ENCODE measurements around the gene CYSLTR2. TPM values are rescaled to one million over a fixed set of nuclear protein-coding genes. Genes with fewer than 3 reads are reported as not detected.

The CYSLTR2 gene
- total RNA-seq, 1 donor from 2014 or later, result under 0.01 TPM

DNA sequence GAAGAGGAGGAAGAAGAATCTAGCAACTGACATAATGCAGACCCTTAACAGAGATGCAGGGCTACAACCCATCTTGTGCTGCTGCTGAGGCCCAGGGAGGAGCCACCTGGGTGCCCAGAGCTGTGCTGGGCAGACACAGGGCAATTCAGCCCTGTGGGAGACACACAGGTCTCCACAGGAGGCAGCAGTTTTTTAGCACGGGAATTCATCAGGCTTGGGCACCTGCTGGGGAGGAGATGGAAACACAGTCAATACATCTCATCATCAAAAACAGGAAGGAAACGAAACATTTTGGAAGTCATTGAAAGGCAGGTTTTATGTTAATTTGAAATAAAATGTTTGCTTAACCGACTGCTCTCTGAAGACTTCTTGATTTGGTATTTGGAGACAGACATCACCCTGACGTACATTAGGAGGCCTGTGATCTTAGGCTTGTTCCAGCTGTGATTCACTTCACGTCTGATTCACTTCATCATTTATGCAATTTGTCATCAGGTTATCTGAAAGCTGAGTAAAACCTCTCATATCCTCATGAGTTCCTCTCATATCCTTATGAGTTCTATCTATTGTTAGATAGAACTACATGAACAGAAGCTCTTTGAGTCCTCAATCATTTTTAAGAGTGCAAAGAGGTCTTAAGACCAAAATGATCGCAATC is 77.4 kb downstream of the CYSLTR2 start:
- Histone ChIP-seq H3K4me1 (ENCODE audit: control insufficient read depth in 3 of 3, insufficient read depth in 3 of 3, low read length in 3 of 3) (no peaks in the 10 kb centered on the region), H3K27ac (ENCODE audit: low read depth, low read length) (no peak overlapping the region), H3K9me3 (ENCODE audit: control insufficient read depth in 3 of 3, low read length in 3 of 3) (no peaks in the 10 kb centered on the region)

DNA sequence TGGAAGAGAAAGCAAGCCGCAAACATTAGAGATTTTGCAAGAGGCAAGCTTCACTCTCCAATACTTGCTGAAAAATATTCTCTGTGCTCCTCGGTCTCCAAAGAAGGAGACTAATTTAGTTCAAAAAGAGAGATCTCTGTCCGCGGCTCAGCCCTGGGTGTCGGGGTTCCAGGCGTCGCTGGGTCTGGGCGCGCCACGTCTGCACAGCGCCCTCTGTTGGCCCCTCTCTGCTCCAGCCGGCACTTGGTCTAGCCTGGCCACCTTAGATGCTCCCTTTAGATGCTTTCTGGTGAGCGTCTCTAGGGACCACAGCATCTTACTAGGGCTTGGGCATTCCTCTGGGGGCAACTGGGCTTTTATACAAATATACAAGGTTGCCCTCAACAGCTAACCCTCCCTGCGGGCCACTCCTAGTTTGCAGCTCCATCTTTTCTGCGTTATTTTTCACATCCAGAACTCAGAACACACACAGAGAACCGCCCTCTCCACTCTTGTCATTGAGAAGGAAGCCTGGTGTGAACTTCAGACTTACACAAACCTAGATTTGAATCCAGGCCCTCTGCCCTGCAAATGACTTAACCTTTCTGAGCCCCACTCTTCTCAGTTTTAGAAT is 78.3 kb downstream of the CYSLTR2 start:
- Histone ChIP-seq H3K27me3 (ENCODE audit: control insufficient read depth in 3 of 3, insufficient read depth in 3 of 3, low read length in 3 of 3) (no peaks in the 10 kb centered on the region), H3K4me3 (ENCODE audit: low read length in 3 of 3) (peak overlapping the region in 1 of 3 donors; percentile 57), H3K27ac (ENCODE audit: low read depth, low read length) (no peak overlapping the region), H3K36me3 (ENCODE audit: control insufficient read depth in 3 of 3, insufficient read depth in 3 of 3, low read length in 3 of 3) (no peaks in the 10 kb centered on the region), H3K4me1 (ENCODE audit: control insufficient read depth in 3 of 3, insufficient read depth in 3 of 3, low read length in 3 of 3) (no peaks in the 10 kb centered on the region), H3K9ac (ENCODE audit: low read depth in 1 of 3, low read length in 3 of 3) (no peak overlapping the region), H3K9me3 (ENCODE audit: control insufficient read depth in 3 of 3, low read length in 3 of 3) (no peaks in the 10 kb centered on the region)

More for the DNA sequence above, 77.4 kb downstream of the CYSLTR2 start:
- Histone ChIP-seq H3K9ac (ENCODE audit: low read depth in 1 of 3, low read length in 3 of 3) (no peak overlapping the region), H3K4me3 (ENCODE audit: low read length in 3 of 3) (no peak overlapping the region), H3K36me3 (ENCODE audit: control insufficient read depth in 3 of 3, insufficient read depth in 3 of 3, low read length in 3 of 3) (no peaks in the 10 kb centered on the region), H3K27me3 (ENCODE audit: control insufficient read depth in 3 of 3, insufficient read depth in 3 of 3, low read length in 3 of 3) (no peaks in the 10 kb centered on the region)

DNA sequence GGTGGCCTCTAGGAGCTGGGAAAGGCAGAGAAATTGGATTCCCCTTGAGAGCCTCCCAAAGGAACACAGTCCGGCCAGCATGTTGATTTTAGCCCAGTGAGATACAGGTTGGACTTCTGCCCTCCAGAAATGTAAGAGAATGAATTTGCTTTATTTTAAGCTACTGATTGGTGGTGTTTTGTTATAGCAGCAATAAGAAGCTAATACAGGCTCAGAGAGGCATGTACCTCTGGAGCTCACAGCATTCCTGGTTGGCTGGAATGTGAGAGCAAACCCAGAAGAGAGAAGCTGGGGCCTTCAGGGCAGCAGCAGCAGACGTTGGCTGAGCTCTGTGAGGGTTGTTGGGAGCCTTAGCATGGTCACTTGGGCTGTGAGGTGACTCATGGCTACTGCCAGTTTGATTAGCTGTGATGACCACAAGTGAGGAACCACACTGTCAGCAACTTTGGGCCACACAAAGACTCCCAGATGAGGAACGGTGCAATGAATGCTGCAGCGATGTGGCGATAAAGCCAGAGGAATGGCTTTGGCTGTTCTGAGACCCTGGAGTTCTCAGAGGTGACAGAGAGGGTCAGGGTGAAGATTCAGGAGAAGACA is 80.1 kb downstream of the CYSLTR2 start:
- no peaks in the 10 kb centered on the region for H3K27me3 ChIP-seq (ENCODE audit: control insufficient read depth in 3 of 3, insufficient read depth in 3 of 3, low read length in 3 of 3)
- no peaks in the 10 kb centered on the region for H3K36me3 ChIP-seq (ENCODE audit: control insufficient read depth in 3 of 3, insufficient read depth in 3 of 3, low read length in 3 of 3)
- no peaks in the 10 kb centered on the region for H3K9me3 ChIP-seq (ENCODE audit: control insufficient read depth in 3 of 3, low read length in 3 of 3)
- H3K27ac ChIP-seq (ENCODE audit: low read depth, low read length), result no peak overlapping the region
- no peak overlapping the region for H3K9ac ChIP-seq (ENCODE audit: low read depth in 1 of 3, low read length in 3 of 3)
- H3K4me1 ChIP-seq (ENCODE audit: control insufficient read depth in 3 of 3, insufficient read depth in 3 of 3, low read length in 3 of 3), result no peaks in the 10 kb centered on the region
- H3K4me3 ChIP-seq (ENCODE audit: low read length in 3 of 3), result no peak overlapping the region

DNA sequence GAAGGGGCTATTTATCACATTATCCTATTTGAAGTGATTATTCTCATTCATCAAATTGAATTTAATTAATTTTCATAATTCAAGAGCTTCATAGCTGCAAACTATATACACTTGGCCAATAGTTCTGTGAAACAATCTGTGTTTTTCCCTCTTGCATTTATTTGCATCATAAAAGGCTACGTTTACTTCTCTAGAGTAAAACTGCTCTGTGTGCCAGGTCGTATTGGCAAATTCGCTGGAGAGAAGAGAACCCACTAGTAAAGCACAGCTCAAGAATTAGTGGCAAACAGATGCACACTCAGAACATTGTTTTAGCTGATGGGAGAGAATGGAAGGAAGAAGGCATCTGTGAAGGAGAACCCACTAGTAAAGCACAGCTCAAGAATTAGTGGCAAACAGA is 81.8 kb downstream of the CYSLTR2 start:
- Histone ChIP-seq H3K9me3 (ENCODE audit: control insufficient read depth in 3 of 3, low read length in 3 of 3) (no peaks in the 10 kb centered on the region), H3K27me3 (ENCODE audit: control insufficient read depth in 3 of 3, insufficient read depth in 3 of 3, low read length in 3 of 3) (no peaks in the 10 kb centered on the region), H3K27ac (ENCODE audit: low read depth, low read length) (no peak overlapping the region), H3K36me3 (ENCODE audit: control insufficient read depth in 3 of 3, insufficient read depth in 3 of 3, low read length in 3 of 3) (no peaks in the 10 kb centered on the region), H3K4me3 (ENCODE audit: low read length in 3 of 3) (no peak overlapping the region), H3K4me1 (ENCODE audit: control insufficient read depth in 3 of 3, insufficient read depth in 3 of 3, low read length in 3 of 3) (no peaks in the 10 kb centered on the region), H3K9ac (ENCODE audit: low read depth in 1 of 3, low read length in 3 of 3) (no peak overlapping the region)

DNA sequence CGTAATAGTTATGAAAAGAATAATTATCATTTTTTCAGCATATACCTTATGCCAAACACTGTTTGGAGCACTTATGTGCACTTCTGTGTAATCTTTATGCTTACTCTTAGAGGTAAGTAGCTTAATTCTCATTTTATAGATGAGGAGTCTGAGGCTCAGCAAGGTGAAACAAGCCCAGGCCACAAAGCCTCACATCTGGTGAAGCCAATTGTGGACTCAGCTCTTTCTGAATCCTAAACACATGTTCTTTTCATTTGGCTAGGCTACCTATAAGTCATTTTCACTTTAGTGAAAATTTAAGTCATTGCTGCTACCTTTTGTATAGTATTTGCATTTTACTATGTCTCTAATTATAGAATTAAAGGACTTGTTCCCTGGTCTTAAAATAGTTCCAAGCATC is 84.0 kb downstream of the CYSLTR2 start:
- Histone ChIP-seq H3K9me3 (ENCODE audit: control insufficient read depth in 3 of 3, low read length in 3 of 3) (no peaks in the 10 kb centered on the region), H3K9ac (ENCODE audit: low read depth in 1 of 3, low read length in 3 of 3) (no peak overlapping the region), H3K27me3 (ENCODE audit: control insufficient read depth in 3 of 3, insufficient read depth in 3 of 3, low read length in 3 of 3) (no peaks in the 10 kb centered on the region), H3K4me3 (ENCODE audit: low read length in 3 of 3) (no peak overlapping the region), H3K4me1 (ENCODE audit: control insufficient read depth in 3 of 3, insufficient read depth in 3 of 3, low read length in 3 of 3) (no peaks in the 10 kb centered on the region), H3K36me3 (ENCODE audit: control insufficient read depth in 3 of 3, insufficient read depth in 3 of 3, low read length in 3 of 3) (no peaks in the 10 kb centered on the region), H3K27ac (ENCODE audit: low read depth, low read length) (no peak overlapping the region)

DNA sequence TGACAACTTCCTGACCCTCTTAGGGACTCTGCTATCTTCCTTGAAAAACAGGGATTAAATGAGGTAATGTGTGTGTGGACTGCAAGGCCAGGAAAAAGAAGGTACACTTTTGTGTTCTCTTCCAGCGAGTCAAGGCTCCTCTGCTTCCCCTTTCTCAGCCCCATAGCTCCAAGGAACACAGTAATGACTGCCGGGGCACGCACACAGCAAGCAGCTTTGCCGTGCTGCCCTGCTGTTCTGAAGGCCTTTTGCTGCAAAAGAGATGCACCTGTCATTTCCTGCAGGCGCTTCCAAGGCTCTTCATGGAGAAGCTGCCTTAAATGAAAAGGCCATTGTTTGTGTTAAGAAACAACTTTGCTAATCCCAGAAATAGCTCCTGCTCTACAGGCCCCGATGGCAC is 84.6 kb downstream of the CYSLTR2 start:
- Histone ChIP-seq H3K36me3 (ENCODE audit: control insufficient read depth in 3 of 3, insufficient read depth in 3 of 3, low read length in 3 of 3) (no peaks in the 10 kb centered on the region), H3K27me3 (ENCODE audit: control insufficient read depth in 3 of 3, insufficient read depth in 3 of 3, low read length in 3 of 3) (no peaks in the 10 kb centered on the region), H3K4me3 (ENCODE audit: low read length in 3 of 3) (no peak overlapping the region), H3K9me3 (ENCODE audit: control insufficient read depth in 3 of 3, low read length in 3 of 3) (no peaks in the 10 kb centered on the region), H3K9ac (ENCODE audit: low read depth in 1 of 3, low read length in 3 of 3) (no peak overlapping the region), H3K27ac (ENCODE audit: low read depth, low read length) (no peak overlapping the region), H3K4me1 (ENCODE audit: control insufficient read depth in 3 of 3, insufficient read depth in 3 of 3, low read length in 3 of 3) (no peaks in the 10 kb centered on the region)

DNA sequence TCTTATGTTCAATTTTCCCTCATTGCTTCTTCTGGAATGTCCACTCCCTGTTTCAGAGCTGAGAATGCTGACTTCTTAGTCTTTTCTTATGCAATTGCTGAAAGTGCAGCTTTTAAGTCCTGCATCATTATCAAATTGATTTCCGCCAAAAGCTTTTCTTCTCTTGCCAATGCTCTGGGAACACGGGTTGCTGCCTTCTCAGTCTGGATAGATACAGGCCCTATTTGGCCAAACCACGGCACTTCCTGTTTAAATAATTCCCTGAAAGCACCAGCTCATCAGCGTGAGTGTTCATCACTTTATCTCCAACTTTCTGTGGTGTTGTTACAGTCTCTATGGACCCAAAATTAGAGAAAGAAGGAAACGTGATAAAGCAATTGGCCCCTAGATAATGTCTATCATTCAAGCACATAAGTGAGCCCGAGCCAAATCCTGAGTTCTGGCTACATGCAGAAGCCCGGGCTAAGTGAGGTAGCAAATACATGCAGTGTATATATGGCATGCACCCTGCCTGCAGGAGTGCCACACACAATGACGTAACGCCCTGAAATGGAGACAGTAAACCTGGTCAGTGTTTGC is 85.7 kb downstream of the CYSLTR2 start:
- Histone ChIP-seq H3K36me3 (ENCODE audit: control insufficient read depth in 3 of 3, insufficient read depth in 3 of 3, low read length in 3 of 3) (no peaks in the 10 kb centered on the region), H3K4me3 (ENCODE audit: low read length in 3 of 3) (no peak overlapping the region), H3K4me1 (ENCODE audit: control insufficient read depth in 3 of 3, insufficient read depth in 3 of 3, low read length in 3 of 3) (no peaks in the 10 kb centered on the region), H3K27ac (ENCODE audit: low read depth, low read length) (no peak overlapping the region), H3K9me3 (ENCODE audit: control insufficient read depth in 3 of 3, low read length in 3 of 3) (no peaks in the 10 kb centered on the region), H3K27me3 (ENCODE audit: control insufficient read depth in 3 of 3, insufficient read depth in 3 of 3, low read length in 3 of 3) (no peaks in the 10 kb centered on the region), H3K9ac (ENCODE audit: low read depth in 1 of 3, low read length in 3 of 3) (no peak overlapping the region)

DNA sequence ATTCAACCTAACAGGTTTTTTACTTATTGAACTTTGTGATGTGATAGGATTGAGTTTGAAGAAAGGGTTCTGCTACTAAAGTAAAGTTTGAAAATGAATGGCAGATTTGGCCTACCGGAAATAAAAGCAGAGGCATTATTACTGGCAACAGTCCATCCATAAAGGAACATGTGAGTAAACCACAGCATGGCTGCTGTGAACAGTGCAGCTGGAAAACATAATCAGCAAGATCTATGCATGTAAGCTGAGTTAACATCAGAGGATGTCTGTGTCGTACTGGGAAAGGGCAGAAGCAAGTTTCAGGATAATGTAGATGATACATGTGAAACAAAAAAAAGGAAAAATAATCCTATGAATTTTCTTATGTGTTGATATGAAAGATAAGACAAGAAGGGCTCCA is 87.6 kb downstream of the CYSLTR2 start:
- Histone ChIP-seq H3K27ac (ENCODE audit: low read depth, low read length) (no peak overlapping the region), H3K36me3 (ENCODE audit: control insufficient read depth in 3 of 3, insufficient read depth in 3 of 3, low read length in 3 of 3) (no peaks in the 10 kb centered on the region), H3K9ac (ENCODE audit: low read depth in 1 of 3, low read length in 3 of 3) (no peak overlapping the region), H3K4me1 (ENCODE audit: control insufficient read depth in 3 of 3, insufficient read depth in 3 of 3, low read length in 3 of 3) (no peaks in the 10 kb centered on the region), H3K27me3 (ENCODE audit: control insufficient read depth in 3 of 3, insufficient read depth in 3 of 3, low read length in 3 of 3) (no peaks in the 10 kb centered on the region), H3K4me3 (ENCODE audit: low read length in 3 of 3) (no peak overlapping the region), H3K9me3 (ENCODE audit: control insufficient read depth in 3 of 3, low read length in 3 of 3) (no peaks in the 10 kb centered on the region)

DNA sequence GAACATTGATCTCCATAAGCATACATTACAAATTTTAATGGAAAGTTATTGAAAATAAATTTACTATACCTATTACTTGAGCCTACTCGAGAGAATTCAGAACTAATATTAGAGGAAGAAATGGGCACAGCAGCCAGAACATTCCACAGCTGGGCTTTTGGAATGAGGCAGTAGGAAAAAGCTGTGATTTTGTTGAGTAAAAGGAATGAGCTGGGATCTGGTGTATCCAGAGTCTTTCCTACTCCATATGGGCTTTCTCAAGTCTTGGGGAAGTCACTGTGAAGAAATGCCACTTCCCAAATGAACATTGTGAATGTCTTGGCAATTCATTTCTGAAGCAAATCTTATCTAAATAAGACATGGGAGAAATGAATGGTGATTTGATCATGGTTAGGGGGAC is 93.1 kb downstream of the CYSLTR2 start:
- no peak overlapping the region for H3K27ac ChIP-seq (ENCODE audit: low read depth, low read length)

DNA sequence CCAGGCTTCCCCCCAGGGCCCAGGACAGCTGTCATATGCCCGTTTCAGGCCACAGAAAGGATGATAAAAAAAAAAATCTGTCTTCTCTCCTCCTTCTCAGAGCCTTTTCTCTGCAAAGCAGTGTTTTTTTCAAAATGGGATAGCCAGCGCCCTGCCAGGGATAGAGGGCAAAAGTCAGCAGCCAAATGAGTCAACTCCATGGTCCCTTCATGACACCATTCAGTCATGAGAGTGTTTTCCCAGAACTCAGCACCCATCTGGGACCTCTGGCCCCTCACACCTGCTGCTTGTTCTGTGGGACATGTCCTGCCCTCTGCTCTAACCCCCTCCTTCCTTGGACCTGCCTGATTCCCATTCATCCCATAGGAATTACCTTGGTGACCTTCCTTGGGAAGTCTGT is 95.0 kb downstream of the CYSLTR2 start:
- Histone ChIP-seq H3K9me3 (ENCODE audit: control insufficient read depth in 3 of 3, low read length in 3 of 3) (no peaks in the 10 kb centered on the region), H3K4me3 (ENCODE audit: low read length in 3 of 3) (no peak overlapping the region), H3K9ac (ENCODE audit: low read depth in 1 of 3, low read length in 3 of 3) (no peak overlapping the region), H3K27me3 (ENCODE audit: control insufficient read depth in 3 of 3, insufficient read depth in 3 of 3, low read length in 3 of 3) (no peaks in the 10 kb centered on the region), H3K36me3 (ENCODE audit: control insufficient read depth in 3 of 3, insufficient read depth in 3 of 3, low read length in 3 of 3) (no peaks in the 10 kb centered on the region), H3K27ac (ENCODE audit: low read depth, low read length) (no peak overlapping the region), H3K4me1 (ENCODE audit: control insufficient read depth in 3 of 3, insufficient read depth in 3 of 3, low read length in 3 of 3) (peaks cover 8 to 17% (median 16%) of the 10 kb centered on the region in 3 donors)

More for the DNA sequence above, 93.1 kb downstream of the CYSLTR2 start:
- no peaks in the 10 kb centered on the region for H3K36me3 ChIP-seq (ENCODE audit: control insufficient read depth in 3 of 3, insufficient read depth in 3 of 3, low read length in 3 of 3)
- H3K9ac ChIP-seq (ENCODE audit: low read depth in 1 of 3, low read length in 3 of 3), result no peak overlapping the region
- no peak overlapping the region for H3K4me3 ChIP-seq (ENCODE audit: low read length in 3 of 3)
- H3K4me1 ChIP-seq (ENCODE audit: control insufficient read depth in 3 of 3, insufficient read depth in 3 of 3, low read length in 3 of 3), result peaks cover 8 to 17% (median 16%) of the 10 kb centered on the region in 3 donors
- H3K27me3 ChIP-seq (ENCODE audit: control insufficient read depth in 3 of 3, insufficient read depth in 3 of 3, low read length in 3 of 3), result no peaks in the 10 kb centered on the region
- H3K9me3 ChIP-seq (ENCODE audit: control insufficient read depth in 3 of 3, low read length in 3 of 3), result no peaks in the 10 kb centered on the region
